ENCODE data around the gene TGFBR3L.

GRCh38 chr19:7934766-7935165 lies 20.1 kb downstream of the TGFBR3L start:
- no peak for TF ChIP-seq POLR2A (IDR thresholded peaks at IDR 0.05)
- TF ChIP-seq, protein P1, sequence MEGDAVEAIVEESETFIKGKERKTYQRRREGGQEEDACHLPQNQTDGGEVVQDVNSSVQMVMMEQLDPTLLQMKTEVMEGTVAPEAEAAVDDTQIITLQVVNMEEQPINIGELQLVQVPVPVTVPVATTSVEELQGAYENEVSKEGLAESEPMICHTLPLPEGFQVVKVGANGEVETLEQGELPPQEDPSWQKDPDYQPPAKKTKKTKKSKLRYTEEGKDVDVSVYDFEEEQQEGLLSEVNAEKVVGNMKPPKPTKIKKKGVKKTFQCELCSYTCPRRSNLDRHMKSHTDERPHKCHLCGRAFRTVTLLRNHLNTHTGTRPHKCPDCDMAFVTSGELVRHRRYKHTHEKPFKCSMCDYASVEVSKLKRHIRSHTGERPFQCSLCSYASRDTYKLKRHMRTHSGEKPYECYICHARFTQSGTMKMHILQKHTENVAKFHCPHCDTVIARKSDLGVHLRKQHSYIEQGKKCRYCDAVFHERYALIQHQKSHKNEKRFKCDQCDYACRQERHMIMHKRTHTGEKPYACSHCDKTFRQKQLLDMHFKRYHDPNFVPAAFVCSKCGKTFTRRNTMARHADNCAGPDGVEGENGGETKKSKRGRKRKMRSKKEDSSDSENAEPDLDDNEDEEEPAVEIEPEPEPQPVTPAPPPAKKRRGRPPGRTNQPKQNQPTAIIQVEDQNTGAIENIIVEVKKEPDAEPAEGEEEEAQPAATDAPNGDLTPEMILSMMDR (IDR thresholded peaks at IDR 0.05): no peak
